Mucosa of descending colon (tissue), 3 donors: ENCODE measurements around the gene ACKR2. TPM values are rescaled to one million over a fixed set of nuclear protein-coding genes. Genes with fewer than 3 reads are reported as not detected.

ENCODE experiments used
- ATAC-seq: fragments of 200-7000 bp; cut with Tn5 transposase; one replicate; pipeline ENCODE4 v1.9.1; 2020; ENCODE audit warnings: mild to moderate bottlenecking, moderate library complexity
- DNase-seq, 3 donors: peaks; one replicate each; pipeline ENCODE4 v3.0.0-alpha.2; 2020
- H3K36me3 ChIP-seq: fragments of 200-600 bp; one replicate; pipeline ENCODE4 v1.8.0; 2021; ENCODE audit warnings: low read depth, mild to moderate bottlenecking
- H3K4me1 ChIP-seq: fragments of 200-600 bp; one replicate; pipeline ENCODE4 v1.8.0; 2021; ENCODE audit warnings: low read depth, mild to moderate bottlenecking
- H3K4me3 ChIP-seq: fragments of 200-600 bp; one replicate; pipeline ENCODE4 v1.8.0; 2021; ENCODE audit warnings: mild to moderate bottlenecking
- H3K9me3 ChIP-seq: fragments of 200-600 bp; one replicate; pipeline ENCODE4 v1.8.0; 2021; ENCODE audit warnings: mild to moderate bottlenecking
- CTCF ChIP-seq: fragments of 200-600 bp; IDR thresholded peaks from one replicate; pipeline ENCODE4 v1.8.0; 2022; ENCODE audit warnings: antibody characterized with exemption, mild to moderate bottlenecking
- intact Hi-C, 2 donors: fragments of 100-400 bp; cut with DNase I in 1 of 2; cut with micrococcal nuclease in 1 of 2; formaldehyde crosslinking; loops; one replicate each; pipeline versions ENCODE4 v1.11.0 to v1.11.1; 2022; cut with DNase I, micrococcal nuclease
- total RNA-seq, 3 donors: library from RNA; stranded (reverse); fragmentation: NEBNext Ultra II Directional in 2 of 3; extraction: Animal tissue kit (Norgen Biotek cat#: 25700) in 2 of 3; gene quantifications; one replicate each; pipeline versions ENCODE4 v1.2.1 to v1.2.4, GENCODE V29; 2021 to 2023
- donor health status: DM: no; HTN: no; CAD: no; lungs with moderate emphysema.
- donor health status: DM: no; HTN: no; CAD: no.
- donor health status: DM: no; HTN: yes; CAD: no.

ACKR2 gene
- total RNA-seq, 3 donors from 2014 or later = 4.7 to 13.1 (median 10.4) TPM

DNA sequence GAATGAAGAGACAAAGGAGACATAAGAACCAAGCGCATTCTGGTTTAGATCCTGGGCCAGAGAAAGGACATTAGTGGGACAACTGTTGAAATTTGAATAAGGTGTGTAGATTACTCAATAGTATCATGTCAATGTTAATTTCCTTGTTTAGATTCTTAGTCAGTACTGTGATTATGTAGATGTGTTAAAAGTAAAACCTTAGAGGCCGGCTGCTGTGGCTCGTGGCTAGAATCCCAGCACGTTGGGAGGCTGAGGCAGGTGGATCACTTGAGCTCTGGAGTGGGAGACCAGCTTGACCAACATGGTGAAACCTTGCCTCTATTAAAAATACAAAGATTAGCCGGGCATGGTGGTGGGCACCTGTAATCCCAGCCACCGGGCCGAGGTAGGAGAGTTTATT is 39.8 kb downstream of the ACKR2 start:
- intact Hi-C loops = no loop called here

DNA sequence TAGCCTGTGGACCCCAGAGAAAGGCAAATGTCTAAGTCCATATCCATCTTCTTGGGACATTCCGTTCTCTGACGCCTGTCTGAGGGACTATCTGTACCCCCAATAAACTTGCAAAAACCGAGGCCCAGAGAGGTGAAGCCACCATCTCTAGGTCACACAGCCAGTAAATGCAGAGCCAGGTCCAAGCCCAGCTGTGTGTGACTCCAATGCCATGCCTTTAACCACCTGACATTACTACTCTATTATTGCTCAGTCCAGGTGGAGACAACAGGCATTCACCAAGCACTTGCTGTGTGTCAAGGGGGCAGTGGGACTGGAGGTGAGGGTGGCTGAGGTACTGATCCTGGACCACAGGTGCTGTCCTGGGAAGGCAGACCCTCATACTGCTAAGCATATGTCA is 41.0 kb downstream of the ACKR2 start:
- TF ChIP-seq CTCF = no peak
- no peak overlapping the region for H3K4me3 ChIP-seq
- ATAC-seq (no peak), DNase-seq (no peak)
- H3K4me1 ChIP-seq = no peaks in the 10 kb centered on the region
- no peaks in the 10 kb centered on the region for H3K36me3 ChIP-seq
- intact Hi-C loops = no loop called here
- no peaks in the 10 kb centered on the region for H3K9me3 ChIP-seq

More for the DNA sequence above, 39.8 kb downstream of the ACKR2 start:
- DNase-seq = no peak
- no peak for TF ChIP-seq CTCF
- no peaks in the 10 kb centered on the region for H3K36me3 ChIP-seq
- no peak for ATAC-seq
- no peaks in the 10 kb centered on the region for H3K4me1 ChIP-seq
- H3K9me3 ChIP-seq = no peaks in the 10 kb centered on the region
- H3K4me3 ChIP-seq = no peak overlapping the region

- H3K36me3 ChIP-seq = no peaks in the 10 kb centered on the region
- TF ChIP-seq CTCF = no peak
- DNase-seq (no peak), ATAC-seq (no peak)
- H3K4me3 ChIP-seq = no peak overlapping the region
- intact Hi-C loops = no loop called here
- no peaks in the 10 kb centered on the region for H3K9me3 ChIP-seq
- no peaks in the 10 kb centered on the region for H3K4me1 ChIP-seq
These were observed 42.1 kb downstream of the ACKR2 start for GRCh38 chr3:42851228-42851834.

DNA sequence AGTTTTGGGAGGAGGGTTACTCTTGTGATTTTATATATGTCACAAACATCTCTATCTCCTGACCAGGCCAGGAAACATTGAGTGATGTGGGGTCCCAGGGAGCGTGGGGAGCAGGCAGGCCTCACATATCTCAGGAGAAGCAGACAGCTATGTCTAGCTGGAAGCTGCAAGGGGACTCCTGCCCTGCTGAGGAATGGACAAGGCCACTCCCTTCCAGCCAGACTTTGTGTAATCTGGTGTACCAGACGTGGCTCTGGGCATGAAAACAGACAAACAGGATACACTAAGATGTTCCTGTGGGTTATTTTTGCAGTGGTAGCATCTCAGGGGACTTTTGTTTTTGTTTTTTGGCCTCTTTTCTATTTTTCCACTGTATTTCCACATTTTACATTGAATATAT is 43.2 kb downstream of the ACKR2 start:
- H3K36me3 ChIP-seq = no peaks in the 10 kb centered on the region
- H3K9me3 ChIP-seq = no peaks in the 10 kb centered on the region
- ATAC-seq (no peak), DNase-seq (no peak)
- no peak overlapping the region for H3K4me3 ChIP-seq
- no peak for TF ChIP-seq CTCF
- H3K4me1 ChIP-seq = no peaks in the 10 kb centered on the region
- intact Hi-C loops = no loop called here

DNA sequence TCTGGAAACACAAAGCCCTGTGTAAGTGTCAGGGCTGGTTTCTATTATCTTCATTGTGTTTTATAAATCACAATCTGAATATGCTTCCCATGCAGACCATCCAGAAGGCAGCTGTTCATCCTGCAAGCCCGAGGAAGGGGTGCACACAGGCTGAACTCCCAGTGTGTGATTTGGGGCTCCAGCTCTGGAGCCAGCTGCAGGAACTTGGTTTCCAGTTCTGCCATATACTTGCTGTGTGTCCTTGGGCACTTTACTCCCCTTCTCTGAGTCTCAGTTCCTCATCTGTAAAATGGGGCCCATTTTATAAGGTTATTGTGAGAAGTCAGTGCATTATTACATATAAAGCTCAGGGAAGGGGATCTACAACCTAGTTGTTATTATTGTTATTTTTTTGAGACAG is 43.8 kb downstream of the ACKR2 start:
- H3K4me1 ChIP-seq = no peaks in the 10 kb centered on the region
- intact Hi-C loops = no loop called here
- DNase-seq = no peak
- ATAC-seq = no peak
- no peak overlapping the region for H3K4me3 ChIP-seq
- H3K9me3 ChIP-seq = no peaks in the 10 kb centered on the region
- no peaks in the 10 kb centered on the region for H3K36me3 ChIP-seq
- TF ChIP-seq CTCF = no peak
